AG10803 (cell line): ENCODE data around the gene OXLD1.

ENCODE experiments used
- DNase-seq: peaks from one replicate; pipeline ENCODE4 v3.0.0; 2010; ENCODE audit warnings: low read depth
- H3K4me3 ChIP-seq: 2 replicates; pipeline ENCODE4 v1.5.1; 2011; ENCODE audit warnings: mild to moderate bottlenecking, low read length, control low read depth
- TF ChIP-seq, protein P1 (sequence below): conservative IDR thresholded peaks from 2 replicates; pipeline ENCODE4 v1.5.1; 2011; ENCODE audit warnings: mild to moderate bottlenecking, low read length, control low read depth, inconsistent platforms

The OXLD1 gene

DNA sequence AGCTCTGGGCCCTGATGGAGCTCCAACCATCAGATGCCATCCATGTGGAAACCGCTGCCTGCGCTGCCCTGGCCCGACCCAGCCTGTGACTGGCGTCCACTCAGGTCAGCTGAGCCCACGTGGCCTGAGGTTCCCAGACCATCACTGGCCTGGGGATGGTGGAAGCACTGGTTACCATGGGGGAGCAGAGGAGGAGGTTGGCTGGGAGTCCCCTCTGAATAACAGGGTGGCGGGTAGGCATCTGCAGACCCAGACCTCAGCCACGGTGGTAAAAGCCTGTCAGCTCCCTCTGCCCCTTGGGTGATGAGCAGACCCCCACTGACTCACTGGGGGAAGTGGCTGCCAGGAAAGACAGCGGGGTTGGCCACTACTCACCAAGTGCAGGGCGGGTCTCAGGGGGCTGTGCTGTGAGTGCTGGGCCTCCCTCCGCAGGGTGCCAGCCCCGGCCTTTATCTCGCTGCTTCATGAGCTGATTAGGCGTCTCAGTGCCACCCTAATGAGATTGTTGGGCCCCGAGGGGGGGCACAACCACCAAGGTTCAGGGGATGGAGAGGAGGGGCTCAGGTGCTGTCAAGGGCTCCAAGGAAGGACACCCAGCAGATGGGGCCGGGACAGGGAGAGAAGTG lies 10.2 kb downstream of the OXLD1 start, which contains the start of gene PDE6G:
Gene PDE6G (minus strand): TSS at position 425 of the 626 bp plus-strand sequence. CDS start 3,237 bp downstream, outside the sequence.
- TF ChIP-seq, protein P1, sequence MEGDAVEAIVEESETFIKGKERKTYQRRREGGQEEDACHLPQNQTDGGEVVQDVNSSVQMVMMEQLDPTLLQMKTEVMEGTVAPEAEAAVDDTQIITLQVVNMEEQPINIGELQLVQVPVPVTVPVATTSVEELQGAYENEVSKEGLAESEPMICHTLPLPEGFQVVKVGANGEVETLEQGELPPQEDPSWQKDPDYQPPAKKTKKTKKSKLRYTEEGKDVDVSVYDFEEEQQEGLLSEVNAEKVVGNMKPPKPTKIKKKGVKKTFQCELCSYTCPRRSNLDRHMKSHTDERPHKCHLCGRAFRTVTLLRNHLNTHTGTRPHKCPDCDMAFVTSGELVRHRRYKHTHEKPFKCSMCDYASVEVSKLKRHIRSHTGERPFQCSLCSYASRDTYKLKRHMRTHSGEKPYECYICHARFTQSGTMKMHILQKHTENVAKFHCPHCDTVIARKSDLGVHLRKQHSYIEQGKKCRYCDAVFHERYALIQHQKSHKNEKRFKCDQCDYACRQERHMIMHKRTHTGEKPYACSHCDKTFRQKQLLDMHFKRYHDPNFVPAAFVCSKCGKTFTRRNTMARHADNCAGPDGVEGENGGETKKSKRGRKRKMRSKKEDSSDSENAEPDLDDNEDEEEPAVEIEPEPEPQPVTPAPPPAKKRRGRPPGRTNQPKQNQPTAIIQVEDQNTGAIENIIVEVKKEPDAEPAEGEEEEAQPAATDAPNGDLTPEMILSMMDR = no peak
- no peak within 1 kb of the TSS for H3K4me3 ChIP-seq
- no peak for DNase-seq

DNA sequence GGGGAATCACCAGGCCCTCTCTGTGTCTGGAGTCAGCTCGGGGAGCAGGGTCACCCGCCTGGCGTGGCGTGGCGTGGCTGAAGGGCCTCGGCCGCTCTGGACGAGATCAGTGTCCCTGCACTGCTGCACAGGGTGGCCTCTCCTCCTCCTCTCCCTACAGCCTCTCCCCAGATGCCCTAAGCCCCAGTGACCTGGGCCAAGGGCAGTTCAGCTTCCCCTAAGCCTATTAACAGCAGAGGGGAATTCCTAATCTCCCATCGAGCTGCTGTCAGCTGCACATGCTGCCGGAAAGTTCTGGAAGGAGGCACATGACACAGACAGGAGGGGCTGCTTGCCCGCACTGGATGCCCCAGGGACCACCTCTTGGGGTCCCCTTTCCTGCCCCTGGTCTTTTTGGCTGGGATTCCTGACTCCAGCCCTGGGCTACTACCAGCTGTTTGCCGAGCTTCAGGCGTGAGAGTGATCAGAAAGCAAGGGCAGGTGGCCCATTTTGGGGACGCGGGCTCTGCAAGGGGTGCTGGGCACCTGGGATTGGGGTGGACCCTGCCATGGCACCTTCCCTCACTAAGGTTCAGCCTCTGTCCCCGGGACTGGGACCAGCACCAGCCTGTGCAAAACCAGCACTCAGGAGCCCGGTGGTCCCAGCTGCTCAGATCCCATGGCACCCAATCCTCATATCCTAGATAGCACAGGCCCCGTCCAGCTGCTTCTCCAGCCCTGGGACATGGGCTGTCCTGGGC lies 10.9 kb downstream of the OXLD1 start:
- H3K4me3 ChIP-seq = no peak overlapping the region
- DNase-seq = no peak
- TF ChIP-seq, protein P1 = no peak

DNA sequence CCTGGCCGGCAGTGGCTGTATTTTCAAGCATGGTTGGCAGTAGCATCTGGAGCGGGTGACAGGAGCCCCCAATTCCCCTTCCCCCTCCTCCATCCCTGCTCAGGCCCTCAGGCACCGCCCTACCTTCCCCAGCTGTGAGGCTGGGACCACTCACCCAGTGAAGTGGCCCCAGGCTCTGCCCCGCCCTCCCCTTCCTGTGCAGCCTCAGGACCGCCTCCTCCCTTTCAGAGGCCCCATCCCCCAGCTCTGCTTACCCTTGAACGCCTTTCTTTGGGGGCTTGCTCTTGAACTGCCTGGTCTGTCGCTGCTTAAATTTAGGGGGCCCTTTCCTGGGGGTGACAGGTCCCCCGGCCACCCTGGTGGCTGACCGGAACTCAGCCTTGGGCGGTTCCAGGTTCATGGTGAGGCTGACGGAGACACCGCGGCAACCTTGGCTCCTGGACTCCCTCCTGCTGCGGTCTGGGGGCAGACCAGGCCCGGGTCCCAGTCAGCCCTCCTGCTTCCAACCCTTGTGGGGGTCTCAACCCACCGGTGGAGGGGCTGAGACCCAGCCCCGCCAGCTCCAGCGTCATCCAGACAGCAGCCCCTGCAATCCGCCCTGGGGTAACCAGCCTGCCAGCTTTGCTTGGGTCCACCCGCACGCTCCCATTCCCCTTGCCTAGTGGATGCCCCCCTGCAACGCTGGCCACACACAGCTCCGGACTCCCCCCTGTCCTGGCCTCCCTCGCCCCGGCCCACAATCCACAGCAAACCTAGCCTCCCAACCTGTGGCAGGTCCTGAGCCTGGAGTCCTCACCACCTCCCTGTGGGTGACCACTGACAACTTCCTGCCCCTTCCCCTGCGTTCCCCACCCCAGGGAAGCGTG lies 13.3 kb downstream of the OXLD1 start:
- DNase-seq = no peak
- H3K4me3 ChIP-seq = no peak overlapping the region
- TF ChIP-seq, protein P1 = no peak

DNA sequence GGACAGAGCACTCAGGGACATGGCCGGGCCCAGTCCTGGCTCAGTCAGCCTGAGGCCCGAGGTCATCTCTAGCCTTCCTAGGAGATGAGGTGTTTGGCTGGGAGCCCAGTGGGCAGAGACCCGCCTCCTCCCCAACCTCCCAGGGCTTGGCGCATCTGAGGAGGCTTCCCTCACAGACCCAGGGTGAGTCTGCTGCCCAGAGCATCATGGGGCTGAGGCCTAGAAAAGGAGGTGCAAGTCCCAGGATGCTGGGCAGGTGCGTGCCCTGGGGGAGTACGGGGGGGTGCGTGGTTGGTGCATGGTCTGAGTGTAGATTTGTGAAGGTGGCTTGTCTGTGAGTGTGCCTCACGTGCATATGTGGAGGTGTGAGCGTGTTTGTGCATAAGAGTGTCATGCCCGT lies 14.7 kb downstream of the OXLD1 start:
- TF ChIP-seq, protein P1 = no peak
- DNase-seq = peak; percentile 76
- H3K4me3 ChIP-seq = no peak overlapping the region

DNA sequence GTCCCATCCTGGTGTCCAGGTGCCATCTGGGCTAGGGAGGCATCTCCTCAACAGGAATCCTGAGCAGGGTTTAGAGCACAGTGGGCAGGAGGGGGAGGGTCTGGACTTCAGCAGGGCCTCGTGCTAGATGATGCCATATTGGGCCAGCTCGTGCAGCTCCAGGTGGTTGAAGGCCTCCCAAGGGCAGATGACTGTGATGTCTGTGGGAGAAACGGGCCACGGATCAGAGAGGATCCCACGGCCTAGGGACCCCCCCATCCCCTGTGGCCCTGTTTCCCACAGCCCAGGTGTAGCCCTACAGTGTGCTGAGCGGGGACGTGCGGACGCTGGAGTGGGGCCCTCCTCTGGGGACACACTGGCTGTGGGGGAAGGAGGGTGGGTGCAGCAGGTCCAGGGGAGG lies 15.5 kb downstream of the OXLD1 start:
- no peak overlapping the region for H3K4me3 ChIP-seq
- no peak for DNase-seq
- TF ChIP-seq, protein P1 = no peak

DNA sequence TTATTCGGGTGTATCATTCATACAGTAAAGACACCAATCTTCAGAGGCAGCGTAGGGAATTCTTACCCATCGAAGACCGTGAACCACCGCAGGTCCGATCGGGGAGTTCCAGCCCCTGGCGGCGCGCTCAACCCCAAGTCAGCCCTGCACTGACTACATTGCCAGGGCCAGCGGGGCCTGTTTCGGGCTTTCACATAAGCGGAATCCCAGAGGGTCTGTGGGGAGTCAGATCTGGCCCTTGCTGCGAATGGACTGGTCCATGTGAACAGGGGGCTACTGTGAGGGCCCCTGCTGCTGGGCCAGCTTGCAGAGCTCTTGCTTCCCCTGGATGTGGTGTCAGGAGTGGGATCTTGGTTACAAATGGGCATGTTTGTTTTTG lies 17.7 kb downstream of the OXLD1 start:
- H3K4me3 ChIP-seq = no peak overlapping the region
- DNase-seq = no peak
- TF ChIP-seq, protein P1 = no peak
